Liver (tissue), 9 donors: ENCODE results near the gene PCDH9. TPM values are rescaled to one million over a fixed set of nuclear protein-coding genes. Genes with fewer than 3 reads are reported as not detected.

Experiments used
- DNase-seq: peaks from one replicate; pipeline ENCODE4 v3.0.0-alpha.2; 2017; ENCODE audit warnings: low spot score
- H3K27ac ChIP-seq, 2 donors: one replicate each; pipeline ENCODE4 v1.7.0; 2013; ENCODE audit warnings: inconsistent platforms in 2 of 2, low read length in 2 of 2, control low read depth in 1 of 2, low read depth in 1 of 2, mild to moderate bottlenecking in 1 of 2
- H3K27me3 ChIP-seq, 4 donors: one replicate each; pipeline versions ENCODE4 v1.6.1 to v1.7.0; 2013; ENCODE audit warnings: low read length in 3 of 4, inconsistent platforms in 1 of 4, mild to moderate bottlenecking in 1 of 4, moderate library complexity in 1 of 4; ENCODE audit not compliant: control insufficient read depth in 4 of 4, insufficient read depth in 4 of 4
- H3K36me3 ChIP-seq, 4 donors: one replicate each; pipeline versions ENCODE4 v1.6.1 to v1.7.0; 2013; ENCODE audit warnings: low read length in 3 of 4, mild to moderate bottlenecking in 3 of 4, low read depth in 1 of 4, moderate library complexity in 1 of 4; ENCODE audit not compliant: control insufficient read depth in 4 of 4, insufficient read depth in 3 of 4
- H3K4me1 ChIP-seq, 4 donors: one replicate each; pipeline versions ENCODE4 v1.6.1 to v1.7.0; 2013; ENCODE audit warnings: low read length in 3 of 4, mild to moderate bottlenecking in 3 of 4, moderate library complexity in 1 of 4; ENCODE audit not compliant: control insufficient read depth in 4 of 4, insufficient read depth in 4 of 4
- H3K4me3 ChIP-seq, 3 donors: one replicate each; pipeline versions ENCODE4 v1.6.1 to v1.7.0; 2013; ENCODE audit warnings: low read length in 3 of 3, control low read depth in 1 of 3, low read depth in 1 of 3, mild to moderate bottlenecking in 1 of 3
- H3K9ac ChIP-seq, 2 donors: one replicate each; pipeline ENCODE4 v1.7.0; 2013; ENCODE audit warnings: low read length in 2 of 2, mild to moderate bottlenecking in 2 of 2, moderate library complexity in 2 of 2, control low read depth in 1 of 2, low read depth in 1 of 2
- H3K9me3 ChIP-seq, 4 donors: one replicate each; pipeline versions ENCODE4 v1.6.1 to v1.7.0; 2013; ENCODE audit warnings: low read length in 3 of 4; ENCODE audit not compliant: control insufficient read depth in 4 of 4
- EGR1 ChIP-seq, 2 donors: IDR thresholded peaks; 2 replicates each; pipeline ENCODE4 v1.6.1; 2016 to 2018; ENCODE audit warnings: antibody characterized with exemption in 2 of 2, low read depth in 2 of 2
- FOXA1 ChIP-seq: IDR thresholded peaks from 2 replicates; pipeline ENCODE4 v1.6.1; 2016; ENCODE audit warnings: antibody characterized with exemption
- FOXA2 ChIP-seq: IDR thresholded peaks from 2 replicates; pipeline ENCODE4 v1.6.1; 2016; ENCODE audit warnings: antibody characterized with exemption
- HNF4G ChIP-seq: IDR thresholded peaks from 2 replicates; pipeline ENCODE4 v1.6.1; 2016; ENCODE audit warnings: antibody characterized with exemption
- JUND ChIP-seq, 2 donors: IDR thresholded peaks; 2 replicates each; pipeline ENCODE4 v1.6.1; 2016; ENCODE audit warnings: antibody characterized with exemption in 2 of 2
- NR2F2 ChIP-seq: IDR thresholded peaks from 2 replicates; pipeline ENCODE4 v1.6.1; 2016; ENCODE audit warnings: antibody characterized with exemption
- RXRA ChIP-seq, 2 donors: IDR thresholded peaks; 2 replicates each; pipeline ENCODE4 v1.6.1; 2017 to 2018; ENCODE audit warnings: antibody characterized with exemption in 2 of 2, mild to moderate bottlenecking in 1 of 2
- SP1 ChIP-seq: IDR thresholded peaks from 2 replicates; pipeline ENCODE4 v1.6.1; 2018; ENCODE audit warnings: antibody characterized with exemption, mild to moderate bottlenecking
- TAF1 ChIP-seq: conservative IDR thresholded peaks from 2 replicates; pipeline ENCODE4 v1.6.1; 2016; ENCODE audit warnings: antibody characterized with exemption, mild to moderate bottlenecking
- WGBS: extraction: QIAGEN DNeasy Blood & Tissue Kit; methylation state at CpG from one replicate; pipeline ENCODE4 v1.1.7; 2013; 5-methylcytosine and 5-hydroxymethylcytosine counted together
- polyA plus RNA-seq, 2 donors: library from polyadenylated mRNA; stranded (reverse) in 1 of 2; unstranded in 1 of 2; fragments of 200-250 nt in 1 of 2; fragments of >200 nt in 1 of 2; fragmentation: Nextera tagmentation in 1 of 2; extraction: Ambion mirVana in 1 of 2; gene quantifications; one replicate each; pipeline versions ENCODE4 v1.2.1 to v1.2.3, GENCODE V29; 2013 to 2015
- total RNA-seq, 2 donors: library from RNA; depleted of rRNA; stranded (reverse); fragments of >200 nt; gene quantifications; one replicate each; pipeline ENCODE4 v1.2.3, GENCODE V29; 2014
- TF ChIP-seq, protein P1 (sequence below): IDR thresholded peaks from 2 replicates; pipeline ENCODE4 v1.6.1; 2016; ENCODE audit warnings: antibody characterized with exemption
- TF ChIP-seq, protein P2 (sequence below): IDR thresholded peaks from 2 replicates; pipeline ENCODE4 v1.6.1; 2016; ENCODE audit warnings: antibody characterized with exemption, mild to moderate bottlenecking
- TF ChIP-seq, protein P3 (sequence below): IDR thresholded peaks from 2 replicates; pipeline ENCODE4 v1.6.1; 2016; ENCODE audit warnings: antibody characterized with exemption
- donor health status: healthy.
- donor health status: healthy.
- donor health status: healthy.
- donor health status: healthy.
- donor health status: healthy.

PCDH9 gene
- total and polyA plus RNA-seq, 4 donors: 0.90 to 4.0 (median 2.2) TPM

DNA sequence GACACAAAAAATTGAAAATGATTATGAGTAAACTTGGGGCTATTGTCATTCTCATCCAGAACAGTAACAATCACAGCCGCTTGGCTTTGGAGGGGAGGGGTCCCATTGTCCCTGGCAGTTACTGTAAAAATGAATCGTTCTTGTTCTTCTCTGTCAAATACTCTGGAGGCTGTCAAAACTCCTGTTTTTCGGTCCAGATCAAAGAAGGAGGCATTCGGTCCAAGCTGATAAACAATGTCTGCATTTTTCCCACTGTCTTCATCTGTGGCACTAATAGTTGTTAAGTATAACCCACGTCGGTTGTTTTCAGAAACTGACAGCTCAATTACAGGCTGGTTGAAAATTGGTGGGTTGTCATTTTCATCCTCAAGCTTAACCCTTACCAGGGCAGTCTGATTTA, 3.4 kb downstream of the PCDH9 start:
- H3K36me3 ChIP-seq: no peaks in the 10 kb centered on the region
- H3K9me3 ChIP-seq: no peaks in the 10 kb centered on the region
- H3K4me1 ChIP-seq: peaks cover 0 to 38% (median 12%) of the 10 kb centered on the region in 4 donors
- no peak for DNase-seq
- H3K4me3 ChIP-seq: no peak overlapping the region
- no peak overlapping the region for H3K27ac ChIP-seq
- WGBS: 68% methylated on average over 6 of the region's 6 CpGs
- H3K9ac ChIP-seq: no peak overlapping the region
- H3K27me3 ChIP-seq: peaks cover 0 to 13% (median 0%) of the 10 kb centered on the region in 4 donors
- TF ChIP-seq, protein P1, sequence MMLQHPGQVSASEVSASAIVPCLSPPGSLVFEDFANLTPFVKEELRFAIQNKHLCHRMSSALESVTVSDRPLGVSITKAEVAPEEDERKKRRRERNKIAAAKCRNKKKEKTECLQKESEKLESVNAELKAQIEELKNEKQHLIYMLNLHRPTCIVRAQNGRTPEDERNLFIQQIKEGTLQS: no peak
- TF ChIP-seq, protein P2, sequence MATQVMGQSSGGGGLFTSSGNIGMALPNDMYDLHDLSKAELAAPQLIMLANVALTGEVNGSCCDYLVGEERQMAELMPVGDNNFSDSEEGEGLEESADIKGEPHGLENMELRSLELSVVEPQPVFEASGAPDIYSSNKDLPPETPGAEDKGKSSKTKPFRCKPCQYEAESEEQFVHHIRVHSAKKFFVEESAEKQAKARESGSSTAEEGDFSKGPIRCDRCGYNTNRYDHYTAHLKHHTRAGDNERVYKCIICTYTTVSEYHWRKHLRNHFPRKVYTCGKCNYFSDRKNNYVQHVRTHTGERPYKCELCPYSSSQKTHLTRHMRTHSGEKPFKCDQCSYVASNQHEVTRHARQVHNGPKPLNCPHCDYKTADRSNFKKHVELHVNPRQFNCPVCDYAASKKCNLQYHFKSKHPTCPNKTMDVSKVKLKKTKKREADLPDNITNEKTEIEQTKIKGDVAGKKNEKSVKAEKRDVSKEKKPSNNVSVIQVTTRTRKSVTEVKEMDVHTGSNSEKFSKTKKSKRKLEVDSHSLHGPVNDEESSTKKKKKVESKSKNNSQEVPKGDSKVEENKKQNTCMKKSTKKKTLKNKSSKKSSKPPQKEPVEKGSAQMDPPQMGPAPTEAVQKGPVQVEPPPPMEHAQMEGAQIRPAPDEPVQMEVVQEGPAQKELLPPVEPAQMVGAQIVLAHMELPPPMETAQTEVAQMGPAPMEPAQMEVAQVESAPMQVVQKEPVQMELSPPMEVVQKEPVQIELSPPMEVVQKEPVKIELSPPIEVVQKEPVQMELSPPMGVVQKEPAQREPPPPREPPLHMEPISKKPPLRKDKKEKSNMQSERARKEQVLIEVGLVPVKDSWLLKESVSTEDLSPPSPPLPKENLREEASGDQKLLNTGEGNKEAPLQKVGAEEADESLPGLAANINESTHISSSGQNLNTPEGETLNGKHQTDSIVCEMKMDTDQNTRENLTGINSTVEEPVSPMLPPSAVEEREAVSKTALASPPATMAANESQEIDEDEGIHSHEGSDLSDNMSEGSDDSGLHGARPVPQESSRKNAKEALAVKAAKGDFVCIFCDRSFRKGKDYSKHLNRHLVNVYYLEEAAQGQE: no peak
- TF ChIP-seq FOXA2 (no peak), RXRA (IDR thresholded peaks at IDR 0.05) (no peak)

DNA sequence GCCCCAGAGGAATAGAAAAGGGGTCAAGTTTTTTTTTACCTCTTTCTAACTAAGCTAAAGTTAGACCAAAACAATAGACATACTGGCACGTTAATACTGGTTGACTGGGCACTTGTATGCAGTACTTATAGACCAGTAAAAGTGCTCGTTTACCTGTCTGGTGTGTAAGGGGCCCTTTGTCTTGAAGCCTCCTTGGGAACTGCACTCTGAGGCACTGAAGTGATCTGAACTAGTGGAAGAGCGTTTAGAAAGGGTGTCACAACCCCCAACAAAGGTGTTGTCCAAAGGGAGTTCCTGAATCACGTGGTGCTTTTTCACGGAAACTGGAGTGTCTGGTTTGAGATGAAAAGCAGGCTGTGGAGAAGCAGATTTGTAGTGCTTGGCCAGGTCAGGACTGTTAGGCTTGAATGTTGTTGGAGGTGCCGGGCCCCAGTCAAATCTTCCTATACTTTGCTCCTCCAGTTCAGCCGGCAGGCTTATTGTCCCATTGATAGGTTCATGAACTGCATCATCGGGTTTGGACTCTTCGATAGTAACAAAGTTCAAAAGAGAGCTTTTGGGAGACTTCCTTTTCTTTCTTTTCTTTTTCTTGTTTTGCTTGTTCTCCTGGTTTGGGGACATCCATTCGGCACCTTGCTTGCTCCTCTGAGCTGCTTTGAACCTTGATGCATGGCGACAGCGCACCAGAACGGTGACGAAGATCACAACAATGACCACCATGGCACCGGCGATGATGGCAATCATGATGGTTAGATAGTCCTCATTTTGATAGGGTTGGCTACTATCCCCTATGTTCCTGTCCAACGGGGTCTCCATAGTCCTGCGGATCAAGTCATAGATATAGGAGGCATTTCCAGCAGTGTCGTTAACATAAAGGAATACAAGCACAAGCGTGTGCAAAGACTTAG, 4.6 kb downstream of the PCDH9 start:
- Histone ChIP-seq H3K36me3 (no peaks in the 10 kb centered on the region), H3K4me3 (no peak overlapping the region), H3K9me3 (no peaks in the 10 kb centered on the region), H3K27me3 (peaks cover 0 to 13% (median 0%) of the 10 kb centered on the region in 4 donors), H3K4me1 (peaks cover 0 to 30% (median 11%) of the 10 kb centered on the region in 4 donors), H3K9ac (no peak overlapping the region), H3K27ac (no peak overlapping the region)
- no peak for DNase-seq
- TF ChIP-seq, protein P2: no peak
- no peak for TF ChIP-seq SP1
- TF ChIP-seq NR2F2: no peak
- TF ChIP-seq EGR1 (IDR thresholded peaks at IDR 0.05; ENCODE audit: low read depth in 2 of 2): no peak
- TF ChIP-seq FOXA1: no peak
- TF ChIP-seq, protein P3, sequence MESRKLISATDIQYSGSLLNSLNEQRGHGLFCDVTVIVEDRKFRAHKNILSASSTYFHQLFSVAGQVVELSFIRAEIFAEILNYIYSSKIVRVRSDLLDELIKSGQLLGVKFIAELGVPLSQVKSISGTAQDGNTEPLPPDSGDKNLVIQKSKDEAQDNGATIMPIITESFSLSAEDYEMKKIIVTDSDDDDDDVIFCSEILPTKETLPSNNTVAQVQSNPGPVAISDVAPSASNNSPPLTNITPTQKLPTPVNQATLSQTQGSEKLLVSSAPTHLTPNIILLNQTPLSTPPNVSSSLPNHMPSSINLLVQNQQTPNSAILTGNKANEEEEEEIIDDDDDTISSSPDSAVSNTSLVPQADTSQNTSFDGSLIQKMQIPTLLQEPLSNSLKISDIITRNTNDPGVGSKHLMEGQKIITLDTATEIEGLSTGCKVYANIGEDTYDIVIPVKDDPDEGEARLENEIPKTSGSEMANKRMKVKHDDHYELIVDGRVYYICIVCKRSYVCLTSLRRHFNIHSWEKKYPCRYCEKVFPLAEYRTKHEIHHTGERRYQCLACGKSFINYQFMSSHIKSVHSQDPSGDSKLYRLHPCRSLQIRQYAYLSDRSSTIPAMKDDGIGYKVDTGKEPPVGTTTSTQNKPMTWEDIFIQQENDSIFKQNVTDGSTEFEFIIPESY: no peak
- no peak for TF ChIP-seq JUND (IDR thresholded peaks at IDR 0.05)
- TF ChIP-seq TAF1: no peak
- TF ChIP-seq HNF4G: no peak
- WGBS: 82% methylated on average over 20 of the region's 20 CpGs
